ENCODE results near the gene ITFG2.
"Not testable (repeated sequence)": the region's sequence is repeated elsewhere in the genome, so short reads cannot be mapped to it uniquely, and the experiment has no call there.

Gene ITFG2

DNA sequence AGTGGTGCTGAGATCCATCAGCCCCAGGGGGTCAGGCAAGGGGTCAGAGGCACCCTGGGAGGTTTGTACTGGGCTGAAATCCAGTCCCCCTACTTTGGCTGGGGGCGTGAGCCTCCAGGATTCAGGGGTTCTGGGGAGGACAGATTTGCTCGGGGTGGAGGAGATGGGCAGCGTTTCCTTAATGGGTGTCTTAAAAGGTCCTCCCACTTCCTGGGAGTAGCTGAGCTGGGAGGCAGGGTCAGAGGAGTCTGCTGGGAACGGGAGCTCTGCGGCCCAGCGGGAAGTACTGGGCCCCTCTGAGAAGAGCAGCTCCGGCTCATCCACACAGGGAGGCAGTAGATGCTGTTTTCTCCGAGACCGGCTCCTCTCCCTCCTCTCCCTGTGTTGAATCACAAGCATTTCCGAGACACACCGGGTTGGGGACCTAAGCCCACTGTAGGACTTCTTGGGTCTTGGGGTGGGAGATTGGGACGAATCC lies 46.5 kb downstream of the ITFG2 start:
- DNase-seq (ENCODE audit: insufficient read length, low spot score) (no peak), FAIRE-seq (no peak)

DNA sequence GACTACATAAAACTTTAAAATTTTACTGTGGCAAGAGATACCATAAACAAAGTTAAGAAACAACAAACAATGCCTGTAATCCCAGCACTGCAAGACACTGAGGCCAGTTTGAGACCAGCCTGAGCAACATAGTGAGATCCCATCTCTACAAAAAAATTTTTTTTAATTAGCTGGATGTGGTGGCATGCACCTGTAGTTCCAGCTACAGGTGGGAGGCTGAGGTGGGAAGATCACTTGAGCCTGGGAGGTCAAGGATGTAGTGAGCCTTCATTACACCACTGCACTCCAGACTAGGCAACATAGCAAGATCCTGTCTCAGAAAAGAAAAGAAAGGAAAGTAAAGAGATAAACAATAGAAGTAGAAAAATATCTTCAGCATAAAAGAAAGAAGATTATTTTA lies 47.7 kb downstream of the ITFG2 start:
- DNase-seq (ENCODE audit: insufficient read length, low spot score), result no peak
- FAIRE-seq, result no peak

DNA sequence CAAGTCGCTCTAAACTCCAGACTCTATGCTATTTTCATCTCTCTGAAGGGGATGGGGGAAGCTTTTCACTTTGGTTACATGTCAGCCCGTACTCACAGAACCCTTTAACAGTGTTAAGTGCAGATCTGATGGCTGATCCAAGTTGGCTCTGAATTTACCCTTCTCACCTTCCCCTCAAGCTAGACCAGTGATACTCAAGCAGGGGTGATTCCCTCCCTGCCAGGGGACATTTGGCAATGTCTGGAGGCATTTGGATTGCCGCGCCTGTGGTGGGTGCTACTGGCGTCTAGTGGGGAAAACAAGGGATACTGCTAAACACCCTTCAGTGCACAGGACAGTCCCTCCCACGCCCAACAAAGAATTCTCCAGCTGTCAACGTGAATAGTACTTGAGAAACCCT lies 50.4 kb downstream of the ITFG2 start:
- FAIRE-seq (no peak), DNase-seq (ENCODE audit: insufficient read length, low spot score) (no peak)

- not testable (repeated sequence) for FAIRE-seq; DNase-seq (ENCODE audit: insufficient read length, low spot score)
Measured at GRCh38 chr12:2863402-2863801, 50.9 kb downstream of the ITFG2 start.

DNA sequence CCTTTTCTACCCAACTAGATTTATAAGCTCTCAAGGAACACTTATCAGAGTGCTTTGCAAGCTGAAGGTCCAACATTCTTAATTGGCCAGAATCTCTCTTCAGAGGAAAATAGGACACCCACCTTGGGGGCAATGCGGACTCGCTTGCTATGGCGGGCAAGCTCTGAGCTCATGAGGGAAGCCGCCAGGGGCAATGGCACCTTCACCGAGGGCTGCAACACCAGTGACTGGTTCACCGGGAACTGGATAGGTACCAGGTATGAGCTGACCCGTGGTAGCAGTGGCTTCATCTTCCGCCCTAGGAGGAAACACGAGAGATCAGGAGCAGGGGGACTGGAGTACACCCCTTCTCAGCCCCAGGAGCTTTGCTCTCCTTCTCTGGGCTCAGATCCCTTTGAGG lies 51.7 kb downstream of the ITFG2 start:
- DNase-seq (ENCODE audit: insufficient read length, low spot score), result no peak
- FAIRE-seq, result no peak

- not testable (repeated sequence) for FAIRE-seq; DNase-seq (ENCODE audit: insufficient read length, low spot score)
Measured at GRCh38 chr12:2868986-2869632, 56.6 kb downstream of the ITFG2 start.

Measured in GM19239 (cell line).